NB4 (cell line): ENCODE data around the gene PDE5A.

Source experiments
- DNase-seq: peaks from one replicate; pipeline ENCODE4 v3.0.0; 2010; ENCODE audit warnings: low read depth
- H3K4me3 ChIP-seq: one replicate; pipeline ENCODE4 v1.5.1; 2011; ENCODE audit warnings: mild to moderate bottlenecking, low read depth, low read length, moderate library complexity
- MYC ChIP-seq: IDR thresholded peaks from 2 replicates; pipeline ENCODE4 v1.6.1; 2011; ENCODE audit warnings: low read depth, low read length
- POLR2A ChIP-seq: IDR thresholded peaks from 2 replicates; pipeline ENCODE4 v1.6.1; 2011; ENCODE audit warnings: mild to moderate bottlenecking; ENCODE audit not compliant: insufficient read length; ENCODE audit errors: extremely low read depth
- TF ChIP-seq, protein P1 (sequence below): IDR thresholded peaks from one replicate; pipeline ENCODE4 v1.5.1; 2012; ENCODE audit warnings: low read depth, low read length
- TF ChIP-seq, protein P2 (sequence below): IDR thresholded peaks from 2 replicates; pipeline ENCODE4 v1.6.1; 2011; ENCODE audit warnings: low read depth, low read length

Gene PDE5A

DNA sequence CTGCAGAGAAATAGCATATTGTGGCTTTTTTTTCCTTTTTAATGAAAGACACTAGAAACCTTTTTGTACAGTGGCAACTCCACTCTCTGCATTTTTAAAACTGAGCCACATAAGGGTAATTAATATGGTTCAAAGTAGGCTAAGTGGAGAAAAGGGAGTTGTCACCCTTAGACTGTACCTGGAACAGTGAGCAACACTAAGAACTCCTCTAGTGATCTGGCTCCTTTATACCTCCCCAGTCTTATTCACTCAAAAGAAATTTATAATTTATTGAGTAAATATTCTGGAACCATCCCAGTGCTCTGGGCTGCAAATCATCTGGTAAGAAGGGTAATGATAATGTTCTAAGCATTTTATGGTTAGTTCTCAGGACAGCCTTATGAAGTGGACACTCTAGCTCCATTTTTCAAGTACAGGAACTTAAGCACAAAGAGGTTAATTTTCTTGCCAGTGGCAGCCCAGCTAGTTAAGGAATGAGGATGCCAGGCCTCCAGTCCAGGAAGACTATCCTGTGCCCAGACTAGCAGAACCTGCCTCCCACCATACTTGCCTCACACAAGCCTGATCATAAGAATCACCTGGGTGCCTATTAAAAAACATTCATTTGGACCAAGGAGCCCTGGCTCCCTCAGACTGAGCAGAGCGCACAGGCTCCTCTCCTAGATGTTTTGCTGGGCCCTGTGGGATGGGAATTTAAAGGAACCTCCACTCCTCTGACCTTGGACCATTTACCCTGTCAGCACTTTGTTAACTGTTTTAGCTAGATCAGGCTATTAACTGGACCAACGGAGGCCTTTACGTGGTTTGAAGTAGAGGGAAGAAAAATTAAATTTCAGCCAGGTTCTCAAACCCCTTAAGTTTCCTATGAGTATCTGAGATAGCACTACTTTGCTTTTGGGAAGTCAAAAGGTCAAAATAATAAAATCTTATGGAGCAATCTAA is 102.6 kb downstream of the PDE5A start:
- TF ChIP-seq, protein P1, sequence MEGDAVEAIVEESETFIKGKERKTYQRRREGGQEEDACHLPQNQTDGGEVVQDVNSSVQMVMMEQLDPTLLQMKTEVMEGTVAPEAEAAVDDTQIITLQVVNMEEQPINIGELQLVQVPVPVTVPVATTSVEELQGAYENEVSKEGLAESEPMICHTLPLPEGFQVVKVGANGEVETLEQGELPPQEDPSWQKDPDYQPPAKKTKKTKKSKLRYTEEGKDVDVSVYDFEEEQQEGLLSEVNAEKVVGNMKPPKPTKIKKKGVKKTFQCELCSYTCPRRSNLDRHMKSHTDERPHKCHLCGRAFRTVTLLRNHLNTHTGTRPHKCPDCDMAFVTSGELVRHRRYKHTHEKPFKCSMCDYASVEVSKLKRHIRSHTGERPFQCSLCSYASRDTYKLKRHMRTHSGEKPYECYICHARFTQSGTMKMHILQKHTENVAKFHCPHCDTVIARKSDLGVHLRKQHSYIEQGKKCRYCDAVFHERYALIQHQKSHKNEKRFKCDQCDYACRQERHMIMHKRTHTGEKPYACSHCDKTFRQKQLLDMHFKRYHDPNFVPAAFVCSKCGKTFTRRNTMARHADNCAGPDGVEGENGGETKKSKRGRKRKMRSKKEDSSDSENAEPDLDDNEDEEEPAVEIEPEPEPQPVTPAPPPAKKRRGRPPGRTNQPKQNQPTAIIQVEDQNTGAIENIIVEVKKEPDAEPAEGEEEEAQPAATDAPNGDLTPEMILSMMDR, result no peak
- TF ChIP-seq MYC (no peak), POLR2A (no peak)
- TF ChIP-seq, protein P2, sequence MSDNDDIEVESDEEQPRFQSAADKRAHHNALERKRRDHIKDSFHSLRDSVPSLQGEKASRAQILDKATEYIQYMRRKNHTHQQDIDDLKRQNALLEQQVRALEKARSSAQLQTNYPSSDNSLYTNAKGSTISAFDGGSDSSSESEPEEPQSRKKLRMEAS, result no peak
- no peak for DNase-seq
- no peak overlapping the region for H3K4me3 ChIP-seq

DNA sequence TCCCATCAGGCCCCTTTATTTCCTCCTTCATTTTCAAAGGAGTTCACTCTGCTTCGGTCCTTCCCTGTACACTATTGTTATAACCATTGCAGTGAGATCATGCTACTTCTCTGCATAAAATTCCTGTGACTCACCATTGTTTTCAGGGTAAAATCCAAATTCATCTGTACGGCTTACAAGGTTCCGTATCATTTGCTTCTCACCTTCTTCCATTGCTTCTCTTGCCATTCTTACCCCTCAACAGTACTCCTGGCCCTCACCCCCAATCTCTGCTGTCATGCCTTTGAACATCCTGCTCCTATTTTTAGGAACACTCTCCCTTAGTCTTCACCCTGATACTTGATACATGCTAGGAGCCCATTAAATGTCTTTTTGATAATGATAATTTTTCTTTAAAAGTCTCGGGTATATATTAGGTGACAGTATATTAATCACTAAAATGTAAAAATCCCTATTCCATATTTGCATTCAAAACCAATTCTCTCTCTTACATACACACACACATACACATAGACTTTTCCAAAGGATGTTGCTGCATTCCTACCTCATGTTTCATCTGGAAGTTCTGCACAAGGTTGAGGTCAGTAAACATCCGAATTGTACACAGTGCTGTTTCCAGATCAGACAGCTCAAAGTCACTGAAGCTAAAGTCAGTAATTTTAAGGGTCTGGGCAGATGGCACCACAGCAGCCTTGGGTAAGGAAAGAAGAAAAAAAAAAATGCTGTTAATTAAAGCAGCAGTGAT is 103.4 kb downstream of the PDE5A start:
- DNase-seq, result no peak
- no peak overlapping the region for H3K4me3 ChIP-seq
- TF ChIP-seq MYC, result no peak
- TF ChIP-seq, protein P1, result no peak
- TF ChIP-seq, protein P2, result no peak
- no peak for TF ChIP-seq POLR2A

DNA sequence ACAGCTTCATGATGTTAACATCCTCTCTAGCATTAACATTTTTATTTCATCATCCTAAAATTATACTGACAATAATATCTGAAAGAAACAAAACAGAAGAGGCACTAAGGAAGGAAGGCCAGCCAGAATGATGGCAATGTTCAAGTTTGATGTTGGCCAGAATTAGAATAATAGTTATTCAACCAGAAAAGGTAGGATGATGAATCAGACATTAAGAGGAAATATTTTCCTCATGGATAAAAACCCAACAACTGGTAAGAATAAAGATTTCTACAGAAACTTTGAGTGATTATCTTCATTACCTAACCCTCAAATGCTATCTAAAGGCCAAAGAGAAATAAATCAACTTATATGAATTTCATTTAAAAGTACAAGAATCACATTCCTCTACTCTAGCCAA is 105.2 kb downstream of the PDE5A start:
- TF ChIP-seq POLR2A (no peak), MYC (no peak)
- TF ChIP-seq, protein P2, result no peak
- TF ChIP-seq, protein P1, result no peak
- no peak for DNase-seq
- H3K4me3 ChIP-seq, result no peak overlapping the region

DNA sequence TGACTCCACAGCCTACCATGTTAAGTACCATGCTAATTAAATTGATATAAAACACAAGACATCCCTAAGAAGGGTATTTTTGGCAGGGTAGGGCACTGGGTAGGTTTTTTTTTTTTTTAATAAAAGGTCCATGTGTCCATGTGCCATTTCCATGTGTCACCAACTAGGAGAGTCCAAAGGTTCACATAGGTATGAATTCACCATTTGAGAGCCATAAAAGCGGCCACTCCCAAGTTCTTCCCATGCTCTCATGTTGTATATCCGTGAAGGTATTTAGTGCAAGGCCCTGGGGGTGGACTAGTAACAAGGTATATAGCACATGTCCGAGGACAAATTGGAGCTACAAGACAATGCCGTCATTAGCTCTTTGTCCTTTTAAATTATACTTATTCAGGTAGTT is 107.3 kb downstream of the PDE5A start:
- no peak for TF ChIP-seq MYC
- TF ChIP-seq, protein P2, result no peak
- TF ChIP-seq, protein P1, result no peak
- TF ChIP-seq POLR2A, result no peak
- DNase-seq, result no peak

DNA sequence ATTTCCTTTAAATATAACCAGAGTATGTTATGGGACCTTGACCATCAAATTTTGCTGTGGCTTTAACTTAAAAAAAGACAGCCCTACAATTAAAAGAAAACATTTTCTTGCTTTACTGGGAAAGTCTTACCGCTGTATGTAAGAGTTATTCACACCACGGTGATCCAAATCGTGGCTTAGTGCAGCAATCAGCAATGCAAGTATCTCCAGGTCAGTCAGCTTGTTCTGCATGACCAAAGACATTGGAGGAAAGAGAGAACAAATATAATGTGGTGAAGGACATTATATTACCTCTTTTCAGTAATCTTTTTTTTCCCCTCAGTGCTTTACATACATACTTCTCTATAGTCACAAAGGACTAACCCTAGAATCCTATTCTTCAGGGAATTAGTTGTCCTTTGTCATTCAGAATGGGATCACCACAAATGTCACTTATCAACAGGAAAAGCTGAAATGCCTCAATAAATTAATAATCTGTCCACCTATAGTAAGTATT is 109.6 kb downstream of the PDE5A start:
- DNase-seq, result no peak
- no peak overlapping the region for H3K4me3 ChIP-seq
- no peak for TF ChIP-seq POLR2A

More for the DNA sequence above, 107.3 kb downstream of the PDE5A start:
- no peak overlapping the region for H3K4me3 ChIP-seq
